NCI-H2029 treated with DMSO at 0.1 percent for 48 hours (cell line): Measurements from ENCODE around the gene TTBK2.

Source experiments
- DNase-seq: peaks from one replicate; lab custom pipeline; 2025; lab: John Stamatoyannopoulos, UW

Gene TTBK2

DNA sequence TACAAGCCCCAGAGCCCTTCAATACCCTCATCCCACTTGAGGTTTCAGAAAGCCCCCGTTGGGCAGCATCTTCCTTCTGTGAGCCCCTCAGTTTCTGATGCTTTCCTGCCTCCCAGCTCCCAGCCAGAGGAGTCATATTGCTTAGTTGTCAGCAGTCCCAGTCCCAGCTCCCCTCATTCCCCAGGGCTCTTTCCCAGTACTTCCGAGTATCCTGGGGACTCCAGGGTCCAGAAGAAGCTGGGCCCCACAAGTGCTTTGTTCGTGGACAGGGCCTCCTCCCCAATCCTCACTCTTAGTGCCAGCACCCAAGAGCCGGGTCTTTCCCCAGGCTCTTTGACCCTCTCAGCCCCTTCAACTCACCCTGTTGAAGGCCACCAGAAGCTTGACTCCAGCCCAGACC is 227.6 kb downstream of the TTBK2 start:
- DNase-seq: no peak

DNA sequence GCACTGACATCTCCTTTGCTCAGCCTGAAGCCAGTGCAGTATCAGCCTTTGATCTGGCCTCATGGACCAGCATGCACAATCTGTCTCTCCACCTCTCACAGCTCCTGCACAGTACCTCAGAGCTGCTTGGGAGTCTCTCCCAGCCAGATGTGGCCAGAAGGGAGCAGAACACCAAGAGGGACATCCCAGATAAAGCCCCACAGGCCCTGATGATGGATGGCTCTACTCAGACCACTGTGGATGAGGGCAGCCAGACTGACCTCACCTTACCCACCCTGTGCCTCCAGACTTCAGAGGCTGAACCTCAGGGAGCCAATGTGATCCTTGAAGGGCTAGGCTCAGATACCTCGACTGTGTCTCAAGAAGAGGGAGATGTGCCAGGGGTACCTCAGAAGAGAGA is 228.0 kb downstream of the TTBK2 start:
- DNase-seq: no peak

DNA sequence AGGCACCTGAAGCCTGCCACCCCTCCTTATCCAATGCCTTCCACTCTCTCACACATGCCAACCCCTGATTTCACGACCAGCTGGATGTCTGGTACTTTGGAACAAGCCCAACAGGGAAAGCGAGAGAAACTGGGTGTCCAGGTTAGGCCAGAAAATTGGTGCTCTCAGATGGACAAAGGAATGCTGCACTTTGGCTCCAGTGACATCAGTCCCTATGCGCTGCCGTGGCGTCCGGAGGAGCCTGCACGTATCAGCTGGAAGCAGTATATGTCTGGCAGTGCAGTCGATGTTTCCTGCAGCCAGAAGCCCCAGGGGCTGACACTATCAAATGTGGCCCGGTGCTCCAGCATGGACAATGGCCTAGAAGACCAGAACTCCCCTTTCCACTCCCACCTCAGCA is 228.8 kb downstream of the TTBK2 start:
- no peak for DNase-seq

DNA sequence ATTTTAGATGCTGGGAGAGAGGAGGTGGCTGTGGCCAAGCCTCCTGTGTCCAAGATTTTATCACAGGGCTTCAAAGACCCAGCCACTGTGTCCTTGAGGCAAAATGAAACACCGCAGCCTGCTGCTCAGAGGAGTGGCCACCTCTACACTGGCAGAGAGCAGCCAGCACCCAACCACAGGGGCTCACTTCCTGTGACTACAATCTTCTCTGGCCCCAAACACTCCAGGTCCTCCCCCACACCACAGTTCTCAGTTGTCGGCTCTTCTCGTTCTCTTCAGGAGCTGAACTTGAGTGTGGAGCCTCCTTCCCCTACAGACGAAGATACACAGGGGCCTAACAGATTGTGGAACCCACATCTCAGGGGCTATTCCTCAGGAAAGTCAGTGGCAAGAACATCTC is 229.3 kb downstream of the TTBK2 start:
- no peak for DNase-seq
